Ureter (tissue), 1 donor: ENCODE results near the gene CHMP1B. TPM values are rescaled to one million over a fixed set of nuclear protein-coding genes. Genes with fewer than 3 reads are reported as not detected.
"Not testable (repeated sequence)": the region's sequence is repeated elsewhere in the genome, so short reads cannot be mapped to it uniquely, and the experiment has no call there.

Experiments
- DNase-seq: peaks from one replicate; pipeline ENCODE4 v3.0.0-alpha.2; 2020; ENCODE audit warnings: low spot score
- total RNA-seq: library from RNA; stranded (reverse); gene quantifications from one replicate; pipeline ENCODE4 v1.2.4, GENCODE V29; 2023
- donor health status: DM: yes; HTN: yes; CAD: no.

CHMP1B gene
- total RNA-seq, 1 donor from 2014 or later, result 39.2 TPM

DNA sequence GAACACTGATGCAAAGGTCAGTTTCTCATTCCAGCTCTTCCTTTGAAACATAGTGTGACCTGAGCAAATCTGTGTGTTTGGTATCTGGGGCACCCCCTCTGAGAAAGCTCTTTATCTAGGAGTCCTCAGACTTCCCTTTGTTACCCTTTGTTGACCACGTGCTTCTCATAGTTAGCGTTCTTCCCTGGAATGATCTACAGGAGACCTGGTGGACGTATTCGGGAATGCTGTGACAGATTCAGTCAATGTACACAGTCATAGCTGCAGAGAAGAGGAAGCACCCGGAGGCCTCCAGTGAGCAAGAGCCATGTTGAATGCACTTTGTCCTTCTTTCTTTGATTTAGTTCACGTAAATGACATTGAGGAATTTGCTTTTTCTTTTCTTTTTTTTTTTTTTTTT, 10.7 kb upstream of the CHMP1B start:
- DNase-seq, result no peak

GRCh38 chr18:11842562-11842961, 8.7 kb upstream of the CHMP1B start:
- no peak for DNase-seq

DNA sequence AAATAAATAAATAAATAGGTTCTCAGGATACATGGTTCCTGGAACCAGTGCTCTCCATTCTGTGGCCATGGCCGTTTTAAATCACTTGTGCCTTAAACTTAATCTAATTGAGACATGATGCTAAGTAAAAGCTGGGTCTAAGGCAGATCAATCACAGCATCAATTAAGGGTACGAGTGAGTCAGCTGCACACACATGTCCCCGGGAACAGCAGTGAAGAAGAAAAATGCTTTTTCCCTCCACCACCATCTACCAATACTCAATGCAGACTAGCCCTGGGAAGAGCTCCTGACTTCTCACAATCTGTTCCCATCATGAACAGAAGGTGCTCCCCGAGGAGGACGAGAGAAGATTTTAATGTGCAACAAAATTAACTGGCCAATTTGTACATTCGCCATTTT, 6.8 kb upstream of the CHMP1B start:
- DNase-seq, result no peak

DNA sequence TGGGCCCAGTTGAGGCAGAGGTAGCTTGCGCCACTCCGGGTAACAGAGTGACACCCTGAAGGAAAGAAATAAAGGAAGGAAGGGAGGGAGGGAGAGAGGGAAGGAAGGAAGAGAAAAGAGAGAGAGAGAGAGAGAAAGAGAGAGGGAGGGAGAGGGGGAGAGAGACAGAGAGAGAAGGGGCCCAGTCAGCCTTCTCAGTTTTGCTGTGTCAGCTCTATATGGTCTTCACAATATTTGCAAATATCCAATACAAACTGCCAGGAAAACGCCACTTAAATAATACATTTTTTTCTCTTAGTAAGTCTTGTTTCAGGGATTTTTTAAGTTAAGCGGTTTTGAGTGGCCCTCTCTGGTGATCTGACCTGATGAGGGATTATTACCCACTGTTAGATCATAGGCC, 5.6 kb upstream of the CHMP1B start:
- no peak for DNase-seq

GRCh38 chr18:11847811-11848210, 3.4 kb upstream of the CHMP1B start:
- DNase-seq, result no peak

GRCh38 chr18:11849279-11849678, 1.9 kb upstream of the CHMP1B start:
- DNase-seq, result no peak

- peak; percentile 69 for DNase-seq
Observed at GRCh38 chr18:11849841-11850634, 1.2 kb upstream of the CHMP1B start.

DNA sequence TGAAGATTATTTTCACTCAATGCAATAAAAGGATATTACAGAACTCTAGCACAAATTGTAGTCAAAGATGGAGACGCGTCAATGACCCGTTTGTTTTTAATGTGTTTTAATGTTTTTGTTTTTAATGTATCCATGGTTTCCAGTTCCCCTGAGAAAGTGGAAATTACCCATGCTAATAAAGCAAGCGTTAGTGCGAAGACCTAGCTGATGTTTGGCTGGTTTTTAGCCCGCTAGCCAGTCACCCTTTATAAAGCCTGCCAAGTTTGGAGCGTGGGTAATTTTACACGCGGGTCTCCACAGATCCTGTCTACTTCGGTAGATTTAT, 430 bp upstream of the CHMP1B start:
- DNase-seq, result no peak

- DNase-seq, result no peak
Observed at GRCh38 chr18:11851806-11852337, 659 bp downstream of the CHMP1B start.

- DNase-seq, result not testable (repeated sequence)
Observed at GRCh38 chr18:11854554-11854953, 3.3 kb downstream of the CHMP1B start.

DNA sequence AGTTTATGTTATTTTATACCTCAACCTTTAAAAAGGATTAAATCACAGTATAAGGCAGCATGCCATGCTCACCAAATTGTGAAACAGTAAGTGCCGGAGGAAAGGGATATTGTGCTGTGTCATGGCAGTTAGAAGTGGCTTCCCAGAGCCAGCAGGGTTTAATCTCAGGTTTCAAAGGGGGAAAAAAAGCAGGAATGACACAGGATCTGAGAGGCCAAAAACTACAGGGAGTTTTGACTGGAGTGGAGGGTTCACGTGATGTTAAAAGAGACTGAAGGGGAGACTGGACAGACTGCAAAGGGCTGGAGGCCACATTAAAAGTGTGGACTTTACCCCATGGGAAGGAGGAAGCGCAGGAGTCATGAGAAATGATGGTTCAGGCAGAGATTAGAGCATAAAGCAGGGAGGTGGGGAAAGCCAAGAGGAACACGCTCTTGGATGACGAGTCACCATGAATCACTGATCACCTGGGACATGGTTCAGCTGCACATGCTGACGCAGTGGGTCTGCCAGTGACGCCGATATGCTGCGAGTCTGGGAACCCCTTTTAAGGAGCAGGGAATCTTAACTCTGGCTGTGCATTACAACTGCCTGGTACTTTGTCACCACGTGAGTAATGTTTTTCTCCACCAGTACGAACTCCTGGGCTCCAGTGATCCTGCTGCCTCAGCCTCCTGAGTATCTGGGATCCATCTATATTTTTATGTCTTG, 6.1 kb downstream of the CHMP1B start:
- peak; percentile 48 for DNase-seq

- no peak for DNase-seq
Observed at GRCh38 chr18:11859282-11859830, 8.1 kb downstream of the CHMP1B start.

GRCh38 chr18:11859903-11860407, 8.7 kb downstream of the CHMP1B start:
- DNase-seq, result no peak

DNA sequence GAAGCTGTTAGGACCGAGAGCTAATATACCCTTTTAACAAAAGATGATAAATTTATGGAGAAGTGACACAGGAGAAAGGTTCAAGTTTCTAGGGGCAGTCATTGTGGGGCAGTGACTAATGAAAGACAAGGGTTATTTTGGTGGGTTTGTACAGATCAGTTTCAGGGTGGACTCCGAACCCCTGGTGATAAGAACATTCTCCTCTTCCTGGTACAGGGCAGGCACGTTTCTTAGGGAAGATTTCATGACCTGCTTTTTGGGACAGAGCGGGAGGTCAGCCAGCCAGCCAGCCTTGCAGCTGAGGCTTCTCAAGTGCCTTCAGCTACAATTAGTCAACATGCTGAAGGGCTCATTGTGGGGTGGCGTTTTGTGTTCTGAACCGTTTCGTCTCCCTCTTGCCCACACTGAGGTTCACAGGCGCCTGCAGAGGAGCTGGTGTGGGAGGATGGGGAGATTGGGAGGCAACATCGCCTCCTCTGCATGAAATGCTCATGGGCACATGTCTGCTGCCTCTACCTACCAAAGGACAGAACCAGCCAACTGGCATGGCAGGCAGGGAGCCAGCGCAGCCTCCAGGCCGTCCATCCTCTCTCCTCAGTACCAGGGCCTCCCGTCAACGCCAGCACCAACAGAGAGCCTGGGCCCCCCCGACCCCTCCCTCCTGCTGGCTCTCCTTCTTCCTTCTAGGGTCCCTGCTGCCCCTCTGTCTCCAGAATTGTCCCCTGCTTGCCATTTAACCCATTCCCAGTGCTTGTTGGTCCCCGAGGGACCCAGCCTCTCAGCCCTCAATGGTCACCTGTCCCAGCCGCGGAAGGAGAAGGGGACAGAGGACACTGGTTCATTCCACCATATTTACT, 9.6 kb downstream of the CHMP1B start:
- DNase-seq, result no peak

GRCh38 chr18:11861583-11862288, 10.5 kb downstream of the CHMP1B start:
- no peak for DNase-seq

DNA sequence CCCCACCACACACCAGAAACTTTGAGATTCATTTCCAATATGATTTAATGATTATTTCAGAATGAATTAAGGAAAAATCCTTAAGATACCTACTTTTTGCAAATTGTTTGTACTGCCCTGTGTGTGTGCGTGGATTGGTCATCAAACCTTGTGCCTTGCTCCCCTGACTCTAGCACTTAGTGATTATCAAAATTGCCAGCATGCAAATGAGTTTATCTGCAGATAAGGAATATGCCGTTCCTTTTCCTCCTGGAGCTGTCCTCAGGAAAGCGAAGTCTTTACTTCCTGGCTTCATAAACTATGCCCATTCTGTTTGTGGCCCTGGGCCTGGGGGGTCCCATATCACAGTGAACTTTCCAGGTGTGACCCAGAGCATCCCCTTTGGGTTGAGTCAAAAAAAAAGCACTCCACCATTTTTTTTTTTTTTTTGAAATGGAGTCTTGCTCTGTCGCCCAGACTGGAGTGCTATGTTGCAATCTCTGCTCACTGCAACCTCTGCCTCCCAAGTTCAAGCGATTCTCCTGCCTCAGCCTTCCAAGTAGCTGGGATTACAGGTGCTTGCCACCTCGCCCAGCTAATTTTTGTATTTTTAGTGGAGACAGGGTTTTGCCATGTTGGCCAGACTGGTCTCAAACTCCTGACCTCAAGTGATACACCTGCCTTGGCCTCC, 11.4 kb downstream of the CHMP1B start:
- DNase-seq, result no peak

DNA sequence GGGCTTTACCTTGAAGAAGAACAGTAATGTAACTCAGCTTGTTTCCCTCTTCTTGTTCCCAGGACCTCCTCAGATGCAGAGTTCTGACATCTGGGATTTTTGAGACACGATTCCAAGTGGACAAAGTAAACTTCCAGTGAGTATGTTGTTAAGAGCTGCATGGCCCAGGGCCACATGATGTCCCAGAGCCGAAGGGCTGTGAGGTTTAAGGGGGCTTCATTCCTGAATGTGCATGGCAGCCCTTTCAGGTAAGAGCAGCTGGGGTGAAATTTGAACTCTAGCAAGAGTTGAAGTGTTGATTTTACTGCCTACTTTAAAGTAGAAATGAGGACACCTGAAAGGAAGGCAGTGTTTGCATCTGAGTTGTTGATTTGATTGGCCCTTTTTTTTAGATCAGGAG, 13.3 kb downstream of the CHMP1B start:
- no peak for DNase-seq

GRCh38 chr18:11865071-11865470, 13.9 kb downstream of the CHMP1B start:
- DNase-seq, result no peak

DNA sequence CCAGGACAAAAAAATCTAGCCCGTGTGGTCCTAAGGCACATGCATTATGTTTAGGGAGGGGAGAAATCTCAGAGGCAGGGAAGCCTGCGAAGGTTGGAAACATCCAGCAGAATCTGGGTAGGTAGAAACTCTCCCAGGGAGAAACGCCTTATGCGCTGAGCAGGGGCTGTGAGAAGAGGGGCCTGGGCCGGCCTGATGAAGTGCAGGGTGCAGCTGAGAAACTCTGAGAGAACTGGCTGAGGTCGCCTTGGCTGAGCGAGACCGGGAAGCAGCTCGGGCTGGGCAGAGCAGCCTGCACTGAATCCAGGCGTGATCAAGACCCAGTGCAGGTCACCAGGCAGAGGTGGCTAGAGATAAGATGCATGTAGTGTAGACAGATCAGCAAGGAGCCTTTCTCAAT, 15.1 kb downstream of the CHMP1B start:
- no peak for DNase-seq

DNA sequence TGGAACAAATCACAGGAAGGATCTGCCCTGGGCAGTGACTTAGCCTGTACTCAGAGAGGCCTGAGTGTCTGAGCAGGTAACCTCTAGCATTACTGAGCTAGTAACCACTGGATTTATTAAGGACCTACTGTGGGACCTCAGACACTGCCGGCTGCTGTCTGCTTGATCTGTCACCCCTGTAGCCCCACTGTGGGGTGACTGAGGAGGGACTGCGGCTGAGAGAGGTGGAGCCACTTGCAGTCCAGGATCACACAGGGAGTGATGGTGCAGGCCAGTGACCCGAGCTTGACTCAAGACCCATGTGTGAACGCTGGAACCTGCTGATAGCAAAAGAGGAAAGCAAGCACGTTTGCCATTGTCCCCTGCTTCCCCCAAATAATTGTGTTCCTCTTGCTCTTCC, 15.6 kb downstream of the CHMP1B start:
- DNase-seq, result no peak

- no peak for DNase-seq
Observed at GRCh38 chr18:11868230-11868629, 17.0 kb downstream of the CHMP1B start.
